ENCODE results near the gene TAPBP. TPM values are rescaled to one million over a fixed set of nuclear protein-coding genes. Genes with fewer than 3 reads are reported as not detected.

TAPBP gene
- polyA plus RNA-seq, 3 donors from 2014 or later: 303 to 707 (median 457) TPM

GRCh38 chr6:33315793-33316602 is 2.1 kb upstream of the TAPBP start:
- Mint-ChIP-seq H3K27me3 (ENCODE audit: low read depth in 3 of 3) (peaks cover 14 to 29% (median 17%) of the 10 kb centered on the region in 3 donors), H3K4me3 (peak overlapping the region; percentile 69 to 99 (median 80)), H3K4me1 (peaks cover 86 to 87% of the 10 kb centered on the region in 2 donors), H3K36me3 (peaks cover 4 to 31% (median 18%) of the 10 kb centered on the region in 3 donors), H3K27ac (peak overlapping the region; percentile 72 to 99 (median 89)), H3K9me3 (no peaks in the 10 kb centered on the region)
- DNase-seq: no peak

- Mint-ChIP-seq H3K36me3 (peaks cover 4 to 28% (median 14%) of the 10 kb centered on the region in 3 donors), H3K27me3 (ENCODE audit: low read depth in 3 of 3) (peaks cover 14 to 25% (median 17%) of the 10 kb centered on the region in 3 donors), H3K9me3 (no peaks in the 10 kb centered on the region), H3K4me3 (peak overlapping the region; percentile 97 to 99 (median 98)), H3K4me1 (peaks cover 81 to 83% of the 10 kb centered on the region in 2 donors), H3K27ac (peak overlapping the region; percentile 95 to 99 (median 99))
- DNase-seq: no peak
These were observed 1.3 kb upstream of the TAPBP start for GRCh38 chr6:33314943-33315792.

GRCh38 chr6:33314515-33314942 is 651 bp upstream of the TAPBP start:
- peak; percentile 62 to 70 (median 66) for DNase-seq
- Mint-ChIP-seq H3K4me3 (peak overlapping the region; percentile 97 to 99 (median 98)), H3K36me3 (peaks cover 4 to 22% (median 8%) of the 10 kb centered on the region in 3 donors), H3K9me3 (no peaks in the 10 kb centered on the region), H3K27ac (peak overlapping the region; percentile 95 to 99 (median 99)), H3K4me1 (peaks cover 75 to 77% of the 10 kb centered on the region in 2 donors), H3K27me3 (ENCODE audit: low read depth in 3 of 3) (peaks cover 12 to 25% (median 17%) of the 10 kb centered on the region in 3 donors)

- H3K9me3 Mint-ChIP-seq: no peaks in the 10 kb centered on the region
- H3K4me3 Mint-ChIP-seq: peak overlapping the region; percentile 97 to 99 (median 98)
- peak overlapping the region; percentile 95 to 99 (median 99) for H3K27ac Mint-ChIP-seq
- peak in 1 of 3 donors; percentile 21 for DNase-seq
- peaks cover 66 to 71% of the 10 kb centered on the region in 2 donors for H3K4me1 Mint-ChIP-seq
- peaks cover 0 to 17% (median 5%) of the 10 kb centered on the region in 3 donors for H3K36me3 Mint-ChIP-seq
- H3K27me3 Mint-ChIP-seq (ENCODE audit: low read depth in 3 of 3): peaks cover 12 to 18% (median 16%) of the 10 kb centered on the region in 3 donors
These were observed 671 bp downstream of the TAPBP start for GRCh38 chr6:33313105-33313708.

- H3K36me3 Mint-ChIP-seq: peaks cover 0 to 16% (median 5%) of the 10 kb centered on the region in 3 donors
- DNase-seq: peak; percentile 71 to 74 (median 72)
- H3K4me3 Mint-ChIP-seq: peak overlapping the region; percentile 97 to 99 (median 98)
- peaks cover 8 to 13% (median 13%) of the 10 kb centered on the region in 3 donors for H3K27me3 Mint-ChIP-seq (ENCODE audit: low read depth in 3 of 3)
- H3K27ac Mint-ChIP-seq: peak overlapping the region; percentile 95 to 99 (median 99)
- peaks cover 65 to 66% of the 10 kb centered on the region in 2 donors for H3K4me1 Mint-ChIP-seq
- no peaks in the 10 kb centered on the region for H3K9me3 Mint-ChIP-seq
These were observed 1.3 kb downstream of the TAPBP start for GRCh38 chr6:33312361-33313104.

GRCh38 chr6:33306356-33306755 is 7.5 kb downstream of the TAPBP start:
- no peak overlapping the region for H3K4me3 Mint-ChIP-seq
- peak overlapping the region in 3 of 6 donors; percentile 52 to 72 (median 67) for H3K27ac Mint-ChIP-seq
- DNase-seq: no peak
- H3K36me3 Mint-ChIP-seq: peaks cover 5 to 38% (median 10%) of the 10 kb centered on the region in 3 donors
- peaks cover 0 to 4% (median 0%) of the 10 kb centered on the region in 3 donors for H3K27me3 Mint-ChIP-seq (ENCODE audit: low read depth in 3 of 3)
- H3K4me1 Mint-ChIP-seq: peaks cover 37 to 42% of the 10 kb centered on the region in 2 donors
- H3K9me3 Mint-ChIP-seq: no peaks in the 10 kb centered on the region

- no peaks in the 10 kb centered on the region for H3K9me3 Mint-ChIP-seq
- peaks cover 40 to 46% of the 10 kb centered on the region in 2 donors for H3K4me1 Mint-ChIP-seq
- H3K27ac Mint-ChIP-seq: peak overlapping the region in 3 of 6 donors; percentile 4 to 74 (median 48)
- H3K27me3 Mint-ChIP-seq (ENCODE audit: low read depth in 3 of 3): peaks cover 0 to 4% (median 2%) of the 10 kb centered on the region in 3 donors
- no peak overlapping the region for H3K4me3 Mint-ChIP-seq
- no peak for DNase-seq
- H3K36me3 Mint-ChIP-seq: peaks cover 5 to 35% (median 10%) of the 10 kb centered on the region in 3 donors
These were observed 8.8 kb downstream of the TAPBP start for GRCh38 chr6:33305052-33305451.

- H3K4me1 Mint-ChIP-seq: peaks cover 47 to 55% of the 10 kb centered on the region in 2 donors
These were observed 9.7 kb downstream of the TAPBP start for GRCh38 chr6:33304216-33304615.

GRCh38 chr6:33301877-33302276 is 12.0 kb downstream of the TAPBP start:
- no peak for DNase-seq
- peak overlapping the region in 1 of 5 donors; percentile 40 for H3K4me3 Mint-ChIP-seq
- peaks cover 14 to 21% (median 17%) of the 10 kb centered on the region in 3 donors for H3K27me3 Mint-ChIP-seq (ENCODE audit: low read depth in 3 of 3)
- peak overlapping the region in 4 of 6 donors; percentile 46 to 81 (median 67) for H3K27ac Mint-ChIP-seq
- peaks cover 49 to 59% of the 10 kb centered on the region in 2 donors for H3K4me1 Mint-ChIP-seq
- H3K9me3 Mint-ChIP-seq: no peaks in the 10 kb centered on the region
- peaks cover 0 to 29% (median 10%) of the 10 kb centered on the region in 3 donors for H3K36me3 Mint-ChIP-seq

More at GRCh38 chr6:33304216-33304615, 9.7 kb downstream of the TAPBP start:
- Mint-ChIP-seq H3K4me3 (no peak overlapping the region), H3K9me3 (no peaks in the 10 kb centered on the region), H3K27me3 (ENCODE audit: low read depth in 3 of 3) (peaks cover 8 to 11% (median 10%) of the 10 kb centered on the region in 3 donors), H3K27ac (peak overlapping the region in 3 of 6 donors; percentile 21 to 70 (median 24)), H3K36me3 (peaks cover 5 to 35% (median 10%) of the 10 kb centered on the region in 3 donors)
- DNase-seq: no peak

GRCh38 chr6:33299237-33299944 is 14.5 kb downstream of the TAPBP start:
- Mint-ChIP-seq H3K27me3 (ENCODE audit: low read depth in 3 of 3) (peaks cover 14 to 23% (median 17%) of the 10 kb centered on the region in 3 donors), H3K36me3 (peaks cover 0 to 19% (median 10%) of the 10 kb centered on the region in 3 donors), H3K9me3 (no peaks in the 10 kb centered on the region), H3K27ac (peak overlapping the region; percentile 95 to 99 (median 99)), H3K4me3 (peak overlapping the region; percentile 93 to 100 (median 99)), H3K4me1 (peaks cover 38 to 54% of the 10 kb centered on the region in 2 donors)
- peak; percentile 90 to 91 (median 91) for DNase-seq

- Mint-ChIP-seq H3K27ac (peak within 1 kb of the TSS; percentile 95 to 99 (median 99)), H3K36me3 (peaks cover 4 to 22% (median 8%) of the 10 kb centered on the region in 3 donors), H3K9me3 (no peaks in the 10 kb centered on the region), H3K27me3 (ENCODE audit: low read depth in 3 of 3) (peaks cover 14 to 23% (median 17%) of the 10 kb centered on the region in 3 donors), H3K4me1 (peaks cover 36 to 51% of the 10 kb centered on the region in 2 donors), H3K4me3 (peak within 1 kb of the TSS; percentile 93 to 100 (median 99))
- peak; percentile 60 to 67 (median 67) for DNase-seq
These were observed 15.1 kb downstream of the TAPBP start, which contains the start of gene RGL2 for GRCh38 chr6:33298773-33299236. Gene RGL2, minus strand, starts transcription at chr6:33298942. Its CDS starts 332 bp downstream, at chr6:33298610.

All from immature natural killer cell (primary cell).